GM18867 (cell line): ENCODE measurements around the gene DHRS12.

ENCODE experiments used
- ATAC-seq: cut with Tn5 transposase; IDR thresholded peaks from one replicate; pipeline ENCODE4 v1.9.1; 2021; ENCODE audit warnings: mild to moderate bottlenecking, moderate library complexity; ENCODE audit not compliant: unreplicated experiment

The DHRS12 gene

DNA sequence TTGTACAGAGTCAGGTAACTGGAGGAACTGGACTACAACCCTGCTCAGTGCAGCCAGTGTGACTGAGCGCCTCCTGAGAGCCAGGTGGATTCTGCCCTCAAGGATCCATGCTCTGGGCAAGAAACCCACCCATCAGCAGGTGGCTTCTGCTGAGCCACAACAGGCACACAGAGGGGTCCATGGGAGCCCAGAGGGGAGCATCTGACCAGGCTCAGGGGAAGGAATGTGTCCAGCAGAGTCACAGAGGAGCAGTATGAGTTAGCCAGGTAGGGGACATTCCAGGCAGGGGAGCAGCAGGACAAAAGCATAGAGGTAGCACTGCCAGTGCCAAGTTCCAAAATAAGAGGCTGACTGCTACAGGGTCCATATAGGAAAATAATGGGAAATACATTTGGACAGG is 19.9 kb downstream of the DHRS12 start:
- ATAC-seq = no peak

DNA sequence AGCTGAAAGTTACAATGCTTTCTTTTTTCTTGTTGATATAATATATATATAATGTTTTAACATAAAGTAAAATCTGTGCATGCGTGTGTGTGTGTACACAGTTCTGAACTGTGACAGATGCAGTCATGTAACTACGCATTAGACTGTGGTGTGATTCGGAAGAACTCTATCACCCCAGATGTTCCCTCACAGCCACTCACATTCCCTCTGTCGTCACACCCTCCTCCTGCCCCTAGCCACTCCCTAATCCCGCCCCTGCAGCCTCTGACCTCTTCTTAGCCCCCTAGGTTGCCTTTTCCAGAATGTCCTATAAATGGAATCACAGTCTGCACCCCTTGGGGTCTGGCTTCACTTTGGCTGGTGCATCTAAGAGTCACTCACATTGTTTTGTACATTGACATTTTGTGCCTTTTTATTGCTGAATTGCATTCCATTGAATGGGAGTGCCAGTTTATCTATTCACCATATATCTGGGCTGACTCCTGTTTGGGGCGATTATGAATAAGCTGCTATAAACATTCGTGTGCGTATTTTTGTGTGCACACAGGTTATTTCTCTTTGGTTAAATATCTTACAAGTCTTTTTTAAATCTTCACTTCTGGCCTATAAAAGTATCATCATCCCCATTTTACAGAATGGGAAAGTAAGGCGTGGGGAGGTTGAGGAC is 20.4 kb downstream of the DHRS12 start:
- no peak for ATAC-seq

DNA sequence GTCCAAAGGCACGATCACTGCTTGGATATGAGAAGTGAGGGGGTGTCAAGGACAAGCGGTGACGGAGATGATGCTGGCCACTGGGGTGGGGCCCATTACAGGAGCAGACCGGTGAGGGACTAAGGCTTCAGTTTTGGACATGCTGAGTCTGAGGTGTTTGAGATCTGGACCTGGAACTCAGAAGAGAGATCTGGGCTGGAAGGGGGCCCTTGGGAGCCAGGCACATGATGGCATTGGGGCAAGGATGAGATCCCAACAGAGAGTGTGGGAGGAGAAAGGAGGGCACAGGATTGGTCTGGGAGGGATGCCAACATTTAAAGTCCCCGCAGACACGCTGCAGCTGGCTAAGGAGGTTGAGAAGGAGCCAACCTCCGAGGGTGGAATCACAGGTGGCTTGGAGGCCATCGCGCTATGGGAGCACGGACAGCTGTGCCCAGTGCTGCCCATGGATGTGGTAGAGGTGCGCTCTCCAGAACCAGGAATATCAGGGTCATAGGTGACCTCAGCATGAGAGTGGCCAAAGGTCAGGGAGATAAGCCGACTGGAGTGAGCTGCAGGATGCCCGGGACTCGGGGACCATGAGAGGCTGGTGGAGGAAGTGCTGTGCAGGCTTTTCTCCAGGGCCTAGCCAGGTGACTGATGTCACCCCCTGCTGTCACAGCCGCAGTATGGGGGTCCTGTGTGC is 21.8 kb downstream of the DHRS12 start:
- no peak for ATAC-seq

DNA sequence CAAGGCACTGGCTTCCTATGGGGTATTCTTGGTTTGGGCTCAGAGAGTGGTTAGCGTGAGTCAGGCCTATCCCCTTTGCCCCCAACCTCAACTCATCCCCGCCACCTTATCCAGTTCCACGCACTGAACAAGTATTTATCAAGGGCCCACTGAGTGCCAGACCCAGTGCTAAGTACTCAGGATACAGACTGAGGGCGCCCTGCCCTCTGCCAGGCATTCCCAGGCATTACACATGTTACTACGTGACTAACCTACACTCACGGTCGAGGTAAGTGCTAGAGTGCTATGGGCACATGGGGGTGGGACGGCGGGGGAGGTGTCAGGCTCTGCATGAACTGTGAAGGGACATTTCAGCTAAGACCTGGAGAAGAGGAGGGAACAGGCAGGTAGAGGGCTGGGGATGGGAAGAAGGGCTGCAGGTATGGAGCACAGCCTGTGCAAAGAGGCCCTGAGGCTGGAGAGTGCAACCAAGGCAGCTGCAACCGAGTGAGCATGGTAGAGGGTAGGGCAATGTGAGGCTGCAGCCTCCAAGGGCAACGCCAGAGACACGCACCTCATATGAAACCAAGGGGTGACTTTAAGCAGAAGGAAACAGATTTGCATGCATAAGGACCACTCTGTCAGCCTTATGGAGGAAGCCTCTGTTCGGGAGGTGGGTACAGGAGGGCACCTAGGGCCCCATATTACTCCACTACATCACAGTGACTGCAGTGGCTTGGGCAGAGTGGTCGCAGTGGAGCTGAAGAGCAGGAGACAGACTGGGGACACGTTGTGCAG is 22.5 kb downstream of the DHRS12 start:
- ATAC-seq = peak; percentile 38

DNA sequence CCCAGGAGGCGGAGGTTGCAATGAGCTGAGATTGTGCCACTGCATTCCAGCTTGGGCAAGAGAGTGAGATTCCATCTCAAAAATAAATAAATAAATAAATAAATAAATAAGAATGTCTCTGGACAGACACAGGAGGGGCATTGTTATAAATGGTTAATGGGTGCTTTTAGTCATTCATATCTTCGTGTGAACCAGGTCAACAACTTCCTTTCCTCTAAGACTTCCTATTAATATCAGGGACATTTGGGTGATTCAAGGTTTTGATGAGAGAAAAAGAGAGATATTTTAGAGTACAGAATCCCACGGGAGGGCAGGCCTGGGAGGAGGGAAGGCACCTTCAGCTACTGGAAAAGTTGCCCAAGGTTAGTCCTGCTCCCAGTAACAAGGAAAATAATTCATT is 23.9 kb downstream of the DHRS12 start:
- no peak for ATAC-seq

DNA sequence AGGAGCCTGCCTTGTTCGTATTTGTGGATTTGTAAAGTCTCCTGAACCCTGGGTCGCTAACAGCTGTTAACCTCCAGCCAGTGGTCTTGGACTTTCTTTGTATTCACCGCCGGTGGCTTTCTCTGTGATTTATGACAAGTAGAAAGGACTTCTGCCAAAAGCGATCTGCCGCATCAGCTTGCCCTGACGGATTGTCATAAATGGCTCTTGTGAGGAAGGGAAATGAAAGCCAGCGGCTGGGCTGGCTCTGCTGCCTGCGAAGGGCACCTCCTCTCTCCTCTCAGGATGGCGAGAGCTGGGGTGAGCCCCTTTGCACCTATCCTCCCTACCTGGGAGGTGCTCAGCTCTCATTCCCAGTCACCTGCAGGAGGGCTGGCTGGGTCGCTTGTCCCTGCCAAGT is 25.6 kb downstream of the DHRS12 start:
- no peak for ATAC-seq

DNA sequence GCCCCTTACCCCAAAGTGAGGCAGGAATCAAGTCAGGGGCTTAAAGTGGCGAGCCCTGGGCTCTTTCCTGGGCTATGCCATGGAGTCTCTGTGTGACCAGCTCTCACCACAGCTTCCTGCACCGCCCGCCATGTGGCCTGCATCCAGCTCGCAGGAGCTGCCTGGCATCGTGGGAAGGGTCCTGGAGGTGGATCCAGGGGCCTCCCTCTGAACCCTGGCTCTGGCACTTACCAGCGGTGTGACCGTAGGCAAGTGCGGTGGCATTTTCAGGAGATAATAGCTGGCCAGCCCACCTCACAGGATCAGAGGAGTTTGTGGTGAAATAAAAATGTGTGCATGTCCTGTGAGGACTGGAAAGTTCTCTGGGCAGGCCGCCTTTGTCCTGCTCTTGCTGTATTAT is 26.0 kb downstream of the DHRS12 start:
- no peak for ATAC-seq

DNA sequence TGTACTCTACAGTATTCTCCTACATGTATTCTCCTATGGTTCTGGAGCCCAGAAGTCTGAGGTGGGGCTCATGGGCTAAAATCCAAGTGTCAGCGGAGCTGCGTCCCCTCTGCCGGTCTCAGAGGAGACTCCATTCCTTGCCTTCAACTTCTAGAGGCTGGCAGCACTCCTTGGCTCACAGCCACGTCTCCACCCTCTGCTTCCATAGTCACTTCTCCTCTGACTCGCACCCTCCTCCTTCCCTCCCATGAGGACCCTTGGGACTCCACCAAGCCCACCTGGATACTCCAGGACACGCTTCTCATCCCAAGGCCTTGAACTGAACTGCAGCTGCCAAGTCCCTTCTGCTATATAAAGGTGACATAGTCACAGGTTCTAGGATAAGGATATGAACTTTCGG is 27.8 kb downstream of the DHRS12 start:
- ATAC-seq = no peak

DNA sequence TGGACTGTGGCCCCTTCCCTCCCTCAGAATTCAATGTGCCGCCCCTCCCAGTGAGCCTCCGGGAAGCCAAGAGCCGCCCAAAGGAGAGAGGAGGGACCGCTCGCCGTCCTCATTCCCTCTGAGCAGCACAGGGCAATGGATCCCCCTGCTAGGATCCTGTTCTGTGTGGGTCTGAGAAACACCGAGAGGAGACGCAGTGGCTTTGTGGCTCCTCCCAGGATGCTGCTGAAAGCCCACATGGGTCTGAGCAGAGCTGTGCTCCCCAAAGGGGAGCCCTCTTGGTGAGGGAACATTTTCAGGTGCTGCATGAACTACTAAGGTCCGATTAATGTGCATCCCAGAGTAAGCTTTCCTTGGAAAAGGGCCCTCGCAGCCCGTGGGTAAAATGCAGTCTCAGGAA is 30.4 kb downstream of the DHRS12 start:
- no peak for ATAC-seq

DNA sequence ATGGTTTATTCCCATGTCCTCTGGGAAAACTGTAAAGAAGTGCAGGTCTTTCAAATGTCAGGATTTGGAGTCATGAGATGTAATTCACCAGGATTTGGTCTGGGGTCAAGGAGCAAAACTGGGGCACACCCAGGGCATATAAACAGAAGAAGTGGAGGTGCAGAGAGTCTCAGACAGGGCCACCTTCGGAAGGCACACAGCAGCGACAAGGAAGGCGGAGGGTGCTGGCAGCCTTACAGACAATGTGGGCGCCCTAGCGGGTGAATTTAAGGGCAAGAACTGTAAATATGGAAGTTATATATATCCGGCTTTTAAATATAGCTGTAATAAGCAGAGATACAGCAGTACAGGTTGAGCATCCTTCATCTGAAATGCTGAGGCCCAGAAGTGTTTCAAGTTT is 31.2 kb downstream of the DHRS12 start:
- no peak for ATAC-seq

DNA sequence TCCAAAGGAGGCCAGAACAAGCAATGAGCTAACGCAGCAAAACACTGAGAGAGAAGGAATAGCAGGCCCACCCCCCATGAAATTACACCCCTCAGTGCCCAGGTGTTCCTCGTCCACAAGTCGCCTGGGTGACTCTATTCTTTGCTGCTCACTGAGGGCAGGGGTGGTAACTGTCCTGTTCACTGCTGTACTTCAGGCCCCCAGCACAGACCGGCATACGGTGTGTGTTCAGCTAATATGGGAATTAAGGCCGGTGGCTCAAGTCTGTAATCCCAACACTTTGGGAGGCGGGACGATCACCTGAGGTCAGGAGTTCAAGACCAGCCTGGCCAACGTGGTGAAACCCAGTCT is 31.9 kb downstream of the DHRS12 start:
- no peak for ATAC-seq

DNA sequence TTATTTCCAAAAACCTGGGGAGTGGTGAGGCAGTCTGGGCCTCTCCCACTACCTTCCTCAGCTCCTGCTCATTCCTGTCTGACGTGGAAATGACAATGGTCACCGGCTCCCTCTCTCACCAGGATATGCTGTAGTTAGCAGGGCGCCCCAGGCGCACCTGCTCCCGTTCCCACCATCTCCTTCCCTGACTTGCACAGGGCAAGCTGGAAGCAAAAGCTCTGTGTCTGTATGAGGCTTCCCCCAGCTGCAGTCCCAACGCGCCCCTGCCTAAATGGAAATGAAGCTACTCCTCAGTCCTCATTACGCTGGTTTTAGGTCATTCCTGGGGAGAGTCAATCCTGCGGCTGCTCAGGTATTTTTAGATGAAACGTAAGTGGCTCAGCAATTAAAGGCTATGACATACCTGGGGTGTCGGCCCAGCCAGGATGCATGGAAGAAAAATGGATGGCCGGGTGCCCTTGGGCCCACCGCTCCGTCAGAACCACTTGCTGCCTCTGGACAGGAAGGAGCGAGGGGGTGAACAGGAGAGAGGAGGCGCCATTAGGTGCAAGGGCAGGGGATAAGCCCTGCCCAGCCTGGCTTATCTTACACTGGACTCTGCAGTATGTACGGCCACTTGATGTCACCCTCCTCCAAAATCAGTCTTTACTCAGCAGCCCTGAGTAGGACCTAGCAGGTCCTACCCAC is 32.4 kb downstream of the DHRS12 start:
- ATAC-seq = no peak

DNA sequence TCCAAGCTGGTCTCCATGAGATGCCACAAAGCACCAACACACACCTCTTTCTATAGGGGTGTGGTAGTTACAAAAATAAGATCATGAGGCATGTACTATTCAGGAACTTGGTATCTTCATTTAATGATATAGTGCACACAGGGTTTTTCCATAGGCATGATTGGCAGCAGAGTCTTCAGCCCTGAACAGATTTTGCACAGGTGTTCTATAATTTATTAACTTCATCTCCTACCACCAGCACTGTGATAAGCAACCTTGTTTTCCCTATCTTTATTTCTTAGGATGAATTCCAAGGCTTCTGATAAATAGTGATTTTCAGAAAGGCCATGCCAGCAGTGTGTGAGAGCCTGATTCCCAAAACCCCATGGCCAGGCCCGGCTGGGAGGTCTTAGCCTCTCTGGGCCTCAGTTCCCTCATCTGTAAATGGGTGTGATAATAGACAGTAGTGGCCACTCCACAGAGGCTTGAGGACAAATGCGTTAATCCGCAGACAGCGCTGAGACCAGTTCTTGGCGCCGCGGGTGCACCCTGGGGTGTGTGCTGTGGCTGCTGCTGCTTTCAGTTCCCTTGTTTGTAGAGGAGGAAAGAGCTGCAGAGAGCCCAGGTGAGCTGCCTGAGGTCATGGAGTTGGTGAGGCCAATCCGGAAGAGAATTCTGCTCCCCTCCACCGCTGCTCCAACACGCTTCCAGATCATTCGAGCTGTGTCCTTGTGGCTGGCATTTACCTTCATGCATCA is 33.1 kb downstream of the DHRS12 start:
- ATAC-seq = peak; percentile 79

DNA sequence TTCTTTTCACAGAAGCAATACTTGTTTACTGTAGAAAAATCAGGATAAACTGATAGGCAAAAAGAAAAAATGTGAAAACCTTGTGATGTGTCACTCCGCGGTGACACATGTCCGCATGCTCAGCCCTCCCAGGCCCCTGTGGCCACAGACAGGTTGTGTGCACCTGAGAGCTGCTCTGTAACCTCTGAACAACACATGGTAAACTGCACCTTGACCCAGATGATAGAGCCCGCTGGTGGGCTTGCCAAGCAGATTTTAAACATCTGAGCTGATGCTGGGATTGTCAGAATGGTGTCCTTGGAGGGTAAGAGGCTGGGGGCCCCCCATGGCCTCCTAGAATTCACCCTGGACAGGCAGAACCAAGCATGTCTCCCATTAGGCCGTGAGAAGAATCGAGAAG is 33.8 kb downstream of the DHRS12 start:
- no peak for ATAC-seq

DNA sequence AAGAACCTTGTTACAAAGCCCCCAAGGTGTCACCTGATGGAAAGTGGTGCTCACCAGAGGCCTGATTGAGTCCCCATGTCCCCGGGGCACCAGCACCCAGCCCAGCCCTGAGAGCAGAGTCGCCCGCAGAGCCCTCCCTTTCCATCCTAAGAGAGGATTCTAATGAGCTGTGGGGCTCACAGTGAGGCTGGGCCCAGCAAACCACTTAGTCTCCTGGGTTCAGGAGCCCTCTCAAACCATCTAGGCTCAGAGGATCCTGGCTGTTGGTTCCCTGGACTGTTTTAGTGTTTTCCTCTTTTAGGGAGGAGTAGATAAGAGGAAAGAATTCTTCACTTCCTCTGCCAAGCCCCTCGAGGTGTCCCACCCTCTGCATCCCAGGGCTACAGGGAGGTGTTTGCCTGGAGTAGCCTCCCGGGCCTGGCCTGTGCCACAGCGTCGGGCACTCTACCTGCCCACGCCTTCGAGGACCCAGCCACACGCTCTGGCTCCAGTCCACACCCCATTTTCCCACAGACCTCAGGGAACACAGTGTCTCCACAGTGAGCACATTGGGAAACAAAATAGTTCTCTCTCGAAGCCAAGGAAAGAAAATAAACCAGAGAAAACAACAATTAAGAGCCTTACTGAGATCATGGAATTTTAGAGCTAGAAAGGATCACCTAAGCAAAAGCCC is 34.4 kb downstream of the DHRS12 start:
- no peak for ATAC-seq

DNA sequence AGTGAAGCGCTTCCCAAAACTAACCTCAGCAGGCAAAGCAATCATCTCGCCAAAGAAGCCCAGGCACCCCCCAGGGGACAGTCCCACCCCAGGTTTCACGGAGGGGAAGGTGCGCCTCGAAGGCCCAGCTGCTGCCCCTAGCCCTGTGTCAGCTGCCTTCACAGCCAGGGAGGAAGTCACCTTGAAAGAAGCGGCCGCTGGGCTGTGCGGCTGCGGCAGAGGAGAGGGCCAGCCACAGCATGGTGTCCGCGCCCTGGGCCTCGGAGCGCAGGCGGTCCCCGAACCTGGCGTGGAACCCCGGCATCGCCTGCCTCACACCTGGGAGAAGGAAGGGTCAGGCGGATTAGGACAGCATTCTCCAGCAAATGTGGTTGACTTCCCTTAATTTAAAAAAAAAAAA is 35.0 kb downstream of the DHRS12 start:
- no peak for ATAC-seq

DNA sequence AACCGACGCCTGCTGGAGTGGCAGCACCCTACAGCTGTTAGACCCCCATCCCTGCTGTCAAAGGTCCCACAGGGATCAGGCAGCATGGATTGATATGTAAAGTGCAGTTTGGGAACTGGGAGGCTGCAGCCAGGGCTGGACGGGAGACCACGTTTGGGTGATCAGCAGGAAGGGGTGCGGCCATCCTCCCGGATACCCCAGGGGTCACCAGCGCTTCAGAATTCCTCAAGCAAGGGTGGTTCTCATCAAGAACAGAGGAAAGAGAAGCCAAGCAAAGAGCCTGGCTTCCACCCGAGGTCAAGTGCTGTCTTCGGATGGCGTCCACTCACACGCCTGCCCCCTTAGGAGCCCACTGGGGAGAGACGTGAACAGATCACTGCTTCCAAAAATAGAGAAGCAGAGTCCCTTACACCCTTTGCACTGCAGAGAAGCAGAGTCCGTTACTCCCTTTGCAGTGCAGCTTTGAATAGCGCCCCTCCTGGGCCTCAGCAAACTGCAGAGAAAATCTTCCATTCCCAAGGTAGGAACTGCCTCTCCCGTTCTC is 35.5 kb downstream of the DHRS12 start:
- ATAC-seq = no peak

DNA sequence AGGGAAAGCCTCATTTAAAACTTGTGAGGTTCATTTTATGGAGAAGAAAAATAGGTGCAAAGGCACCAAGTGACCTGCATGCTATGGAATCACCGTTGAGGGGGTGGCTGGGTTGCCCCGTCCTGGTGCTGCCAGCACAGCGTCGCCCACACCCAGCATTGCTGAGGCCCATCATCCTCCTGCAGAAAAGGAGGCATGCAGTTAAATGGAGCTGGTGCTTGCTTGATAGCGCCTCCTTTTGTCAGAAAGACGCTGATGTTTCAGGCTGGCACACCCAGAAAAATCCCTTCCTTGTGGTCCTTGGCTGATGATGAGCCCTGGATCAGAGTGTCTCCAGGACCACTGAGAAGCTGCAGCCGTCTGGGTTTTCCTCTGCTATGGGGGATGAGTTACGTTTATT is 36.9 kb downstream of the DHRS12 start:
- no peak for ATAC-seq

DNA sequence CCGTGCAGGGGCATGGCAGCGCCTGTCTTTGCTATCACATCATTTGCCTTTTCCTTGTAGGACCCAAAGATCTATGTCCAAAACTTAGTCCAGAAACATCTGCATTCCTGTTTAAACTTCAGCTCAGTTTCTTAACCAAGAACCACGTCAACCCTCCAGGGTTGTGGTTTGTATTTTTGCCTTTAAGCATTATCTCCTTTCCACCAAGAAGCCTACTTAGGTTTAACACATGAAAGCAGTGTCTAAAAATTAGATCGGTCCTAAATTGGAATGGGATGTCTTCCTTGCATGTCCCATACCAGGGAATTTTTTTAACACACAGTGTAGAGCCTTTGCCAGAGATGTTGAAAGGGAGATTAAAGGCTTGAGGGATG is 38.8 kb downstream of the DHRS12 start:
- ATAC-seq = no peak
